IPS DF 6.9 (cell line): Measurements from ENCODE around the gene PLP1.

Experiments
- DNase-seq: peaks from one replicate; pipeline ENCODE4 v3.0.0-alpha.2; 2013; ENCODE audit warnings: low read depth, low spot score
- H3K27ac ChIP-seq: one replicate; pipeline ENCODE4 v1.5.1; 2013; ENCODE audit warnings: low read length, control low read depth
- H3K27me3 ChIP-seq: 2 replicates; pipeline ENCODE4 v1.6.1; 2013; ENCODE audit warnings: mild to moderate bottlenecking, low read length; ENCODE audit not compliant: control insufficient read depth, insufficient read depth
- H3K36me3 ChIP-seq: 2 replicates; pipeline ENCODE4 v1.6.1; 2013; ENCODE audit warnings: low read length; ENCODE audit not compliant: control insufficient read depth, insufficient read depth
- H3K4me1 ChIP-seq: 2 replicates; pipeline ENCODE4 v1.6.1; 2013; ENCODE audit warnings: low read length; ENCODE audit not compliant: control insufficient read depth, insufficient read depth
- H3K4me3 ChIP-seq: 2 replicates; pipeline ENCODE4 v1.5.1; 2013; ENCODE audit warnings: mild to moderate bottlenecking, low read length
- H3K9me3 ChIP-seq: 2 replicates; pipeline ENCODE4 v1.6.1; 2013; ENCODE audit warnings: low read length, inconsistent platforms; ENCODE audit not compliant: control insufficient read depth, insufficient read depth
- WGBS: extraction: QIAGEN DNeasy Blood & Tissue Kit; methylation state at CpG from one replicate; pipeline ENCODE4 v1.1.7; 2013; ENCODE audit warnings: mixed read lengths, missing lambda C conversion rate; ENCODE audit not compliant: insufficient read length, insufficient coverage; 5-methylcytosine and 5-hydroxymethylcytosine counted together

The PLP1 gene, protein sequence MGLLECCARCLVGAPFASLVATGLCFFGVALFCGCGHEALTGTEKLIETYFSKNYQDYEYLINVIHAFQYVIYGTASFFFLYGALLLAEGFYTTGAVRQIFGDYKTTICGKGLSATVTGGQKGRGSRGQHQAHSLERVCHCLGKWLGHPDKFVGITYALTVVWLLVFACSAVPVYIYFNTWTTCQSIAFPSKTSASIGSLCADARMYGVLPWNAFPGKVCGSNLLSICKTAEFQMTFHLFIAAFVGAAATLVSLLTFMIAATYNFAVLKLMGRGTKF

GRCh38 chrX:103776546-103776945 is at the start of gene PLP1:
PLP1 (plus strand) TSS chrX:103776840; CDS start chrX:103776996, 156 bp downstream.
- no peak for DNase-seq
- no peak within 1 kb of the TSS for H3K4me3 ChIP-seq
- no CpG with 5 or more reads among the region's 2 CpGs for WGBS
- no peak within 1 kb of the TSS for H3K27ac ChIP-seq
- H3K4me1 ChIP-seq: no peaks in the 10 kb centered on the region
- peaks cover 3% of the 10 kb centered on the region; the same call in 1 of the 2 replicates for H3K36me3 ChIP-seq
- H3K27me3 ChIP-seq: no peaks in the 10 kb centered on the region
- H3K9me3 ChIP-seq: no peaks in the 10 kb centered on the region

GRCh38 chrX:103727115-103727514 is 49.5 kb upstream of the PLP1 start:
- H3K27ac ChIP-seq: no peak overlapping the region
- no peak for DNase-seq
- no peaks in the 10 kb centered on the region for H3K36me3 ChIP-seq
- H3K9me3 ChIP-seq: no peaks in the 10 kb centered on the region
- H3K27me3 ChIP-seq: no peaks in the 10 kb centered on the region
- no CpG with 5 or more reads among the region's 4 CpGs for WGBS
- no peak overlapping the region for H3K4me3 ChIP-seq
- H3K4me1 ChIP-seq: peaks cover 5% of the 10 kb centered on the region

DNA sequence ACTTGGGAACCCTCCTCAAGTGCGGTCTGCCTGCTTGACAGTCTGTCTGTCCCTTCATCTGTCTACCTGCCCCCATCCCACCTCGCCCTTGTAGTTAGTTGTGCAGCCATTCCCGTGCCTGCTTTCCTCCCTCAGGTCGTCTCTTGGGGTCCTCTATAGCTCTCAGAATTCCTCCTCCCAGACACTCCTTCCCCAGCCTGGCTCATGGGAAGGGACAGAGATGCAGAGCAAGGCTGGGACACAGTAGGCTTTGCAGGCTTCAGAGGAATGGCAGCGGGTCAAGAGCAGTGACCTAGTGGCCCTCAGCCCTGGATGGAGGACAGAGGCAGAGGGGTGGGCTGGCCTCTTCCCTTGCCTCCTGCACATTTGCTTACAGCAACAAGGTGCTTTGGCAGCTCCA is 47.6 kb upstream of the PLP1 start:
- H3K4me3 ChIP-seq: no peak overlapping the region
- no peak for DNase-seq
- H3K27me3 ChIP-seq: no peaks in the 10 kb centered on the region
- H3K27ac ChIP-seq: no peak overlapping the region
- no peaks in the 10 kb centered on the region for H3K9me3 ChIP-seq
- peaks cover 5% of the 10 kb centered on the region for H3K4me1 ChIP-seq
- no CpG with 5 or more reads among the region's 5 CpGs for WGBS
- H3K36me3 ChIP-seq: no peaks in the 10 kb centered on the region

- H3K27me3 ChIP-seq: no peaks in the 10 kb centered on the region
- H3K9me3 ChIP-seq: no peaks in the 10 kb centered on the region
- no peak for DNase-seq
- H3K36me3 ChIP-seq: no peaks in the 10 kb centered on the region
- WGBS: no CpG with 5 or more reads among the region's 3 CpGs
- H3K4me1 ChIP-seq: peaks cover 5% of the 10 kb centered on the region
- H3K4me3 ChIP-seq: no peak overlapping the region
- H3K27ac ChIP-seq: no peak overlapping the region
Observed at GRCh38 chrX:103730147-103730795, 46.4 kb upstream of the PLP1 start.

- DNase-seq: no peak
- WGBS: no CpG with 5 or more reads among the region's 8 CpGs
- Histone ChIP-seq H3K36me3 (no peaks in the 10 kb centered on the region), H3K4me3 (no peak overlapping the region), H3K27ac (no peak overlapping the region), H3K4me1 (peaks cover 5% of the 10 kb centered on the region), H3K27me3 (no peaks in the 10 kb centered on the region), H3K9me3 (no peaks in the 10 kb centered on the region)
Observed at GRCh38 chrX:103730796-103731493, 45.7 kb upstream of the PLP1 start.

DNA sequence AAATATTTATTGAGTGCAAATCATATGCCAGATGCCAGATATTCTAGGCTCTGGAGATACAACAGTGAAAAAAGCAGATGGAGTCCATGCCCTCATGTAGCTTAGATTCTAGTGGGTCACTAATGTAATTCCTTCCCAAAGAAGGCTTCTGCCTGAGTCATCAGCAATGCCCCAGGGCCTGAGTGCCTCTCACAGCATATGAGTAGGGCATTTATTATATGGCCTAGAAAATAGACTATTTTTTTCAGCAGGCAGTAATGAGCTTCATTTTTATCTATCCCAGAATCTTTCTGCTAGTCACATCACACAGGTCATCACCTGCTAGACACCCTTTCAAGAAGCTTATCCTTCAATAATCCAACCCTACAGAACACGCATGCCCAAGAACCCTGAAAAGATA is 43.6 kb upstream of the PLP1 start:
- Histone ChIP-seq H3K27ac (no peak overlapping the region), H3K4me1 (peaks cover 3% of the 10 kb centered on the region), H3K9me3 (no peaks in the 10 kb centered on the region), H3K36me3 (no peaks in the 10 kb centered on the region), H3K27me3 (no peaks in the 10 kb centered on the region), H3K4me3 (no peak overlapping the region)
- DNase-seq: no peak
- no CpG with 5 or more reads among the region's 1 CpG for WGBS

DNA sequence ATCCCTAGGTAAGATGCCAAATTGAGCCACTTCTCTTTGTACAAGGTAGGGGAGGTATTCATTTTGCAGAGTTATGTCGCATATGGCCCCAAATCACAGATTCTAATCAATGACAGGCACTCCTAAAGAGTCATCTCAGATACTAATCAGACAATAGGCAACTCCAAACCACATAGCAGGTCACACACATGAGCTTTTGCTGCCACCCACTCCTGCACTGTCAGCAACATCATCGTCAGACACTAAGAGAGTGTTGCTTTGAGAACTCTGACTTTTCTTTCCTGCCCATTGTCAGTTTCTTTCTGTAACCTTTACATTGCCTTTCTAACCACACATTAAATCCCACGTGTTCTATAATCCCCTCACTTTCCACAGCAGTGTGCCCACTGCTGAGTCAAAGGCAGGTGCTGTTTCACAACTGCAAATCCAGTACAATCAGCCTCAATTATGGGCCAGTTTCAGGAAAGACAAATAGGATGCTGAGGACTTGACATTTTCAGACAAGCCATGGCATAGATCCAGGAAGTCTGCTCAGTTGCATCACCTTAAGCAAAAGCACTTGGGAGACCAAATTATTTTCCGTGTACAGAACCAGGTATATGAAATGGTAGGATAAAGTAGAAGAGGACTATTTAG is 42.4 kb upstream of the PLP1 start:
- Histone ChIP-seq H3K4me1 (no peaks in the 10 kb centered on the region; the same call in 1 of the 2 replicates), H3K36me3 (no peaks in the 10 kb centered on the region), H3K9me3 (no peaks in the 10 kb centered on the region), H3K27ac (no peak overlapping the region), H3K4me3 (no peak overlapping the region), H3K27me3 (no peaks in the 10 kb centered on the region)
- DNase-seq: no peak
- no CpG with 5 or more reads among the region's 4 CpGs for WGBS

- DNase-seq: no peak
Observed at GRCh38 chrX:103737696-103738095, 38.9 kb upstream of the PLP1 start.

DNA sequence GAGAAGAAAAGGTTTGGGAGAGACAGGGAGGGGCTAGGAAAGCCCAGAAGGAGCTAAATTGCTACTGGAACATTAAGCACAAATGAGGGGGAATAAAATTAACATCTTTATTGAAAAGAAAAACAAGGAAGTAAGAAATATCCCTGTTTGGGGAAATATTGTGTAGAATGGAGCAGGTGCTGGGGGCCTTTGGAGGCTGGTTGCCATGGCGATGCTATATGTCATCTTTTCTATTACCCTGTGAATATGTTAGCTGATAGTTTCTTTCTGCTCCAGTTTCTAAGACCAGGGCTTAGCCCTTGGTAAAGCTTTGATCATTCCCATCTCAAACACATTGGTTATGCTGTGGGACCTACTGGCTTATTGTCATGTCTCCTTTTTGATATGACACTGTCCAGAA is 37.2 kb upstream of the PLP1 start:
- peaks cover 2% of the 10 kb centered on the region; the same call in 1 of the 2 replicates for H3K4me1 ChIP-seq
- H3K27me3 ChIP-seq: no peaks in the 10 kb centered on the region
- H3K4me3 ChIP-seq: no peak overlapping the region
- H3K9me3 ChIP-seq: no peaks in the 10 kb centered on the region
- WGBS: no CpG with 5 or more reads among the region's 1 CpG
- no peaks in the 10 kb centered on the region for H3K36me3 ChIP-seq
- H3K27ac ChIP-seq: no peak overlapping the region
- no peak for DNase-seq

More at GRCh38 chrX:103737696-103738095, 38.9 kb upstream of the PLP1 start:
- H3K4me3 ChIP-seq: no peak overlapping the region
- peaks cover 2% of the 10 kb centered on the region; the same call in 1 of the 2 replicates for H3K4me1 ChIP-seq
- no peaks in the 10 kb centered on the region for H3K9me3 ChIP-seq
- no peak overlapping the region for H3K27ac ChIP-seq
- H3K27me3 ChIP-seq: no peaks in the 10 kb centered on the region
- no peaks in the 10 kb centered on the region for H3K36me3 ChIP-seq

- WGBS: no CpG with 5 or more reads among the region's 1 CpG
- Histone ChIP-seq H3K27me3 (no peaks in the 10 kb centered on the region), H3K4me3 (no peak overlapping the region), H3K4me1 (peaks cover 2% of the 10 kb centered on the region; the same call in 1 of the 2 replicates), H3K9me3 (no peaks in the 10 kb centered on the region), H3K36me3 (peaks cover 2% of the 10 kb centered on the region; the same call in 1 of the 2 replicates), H3K27ac (peak overlapping the region; percentile 89)
- no peak for DNase-seq
Observed at GRCh38 chrX:103741879-103742278, 34.8 kb upstream of the PLP1 start.
